HFFc6 (cell line): ENCODE data around the gene LCN1. TPM values are rescaled to one million over a fixed set of nuclear protein-coding genes. Genes with fewer than 3 reads are reported as not detected.

Experiments used
- DNase-seq: peaks from one replicate; pipeline ENCODE4 v3.0.0-alpha.2; 2018
- H3K27ac Mint-ChIP-seq: 2 replicates; pipeline ENCODE4 v1.8.0; 2020; ENCODE audit warnings: mild to moderate bottlenecking, mixed read lengths
- H3K27me3 Mint-ChIP-seq: 2 replicates; pipeline ENCODE4 v1.8.0; 2021; ENCODE audit warnings: mild to moderate bottlenecking, moderate library complexity, mixed read lengths; ENCODE audit not compliant: insufficient read depth
- H3K36me3 Mint-ChIP-seq: 2 replicates; pipeline ENCODE4 v1.8.0; 2021; ENCODE audit warnings: low read depth, mixed read lengths
- H3K4me1 Mint-ChIP-seq: 2 replicates; pipeline ENCODE4 v1.8.0; 2020; ENCODE audit warnings: low read depth, mixed read lengths
- H3K4me3 Mint-ChIP-seq: 2 replicates; pipeline ENCODE4 v1.8.0; 2020; ENCODE audit warnings: mild to moderate bottlenecking, moderate library complexity, mixed read lengths
- H3K9me3 Mint-ChIP-seq: 2 replicates; pipeline ENCODE4 v1.8.0; 2020; ENCODE audit warnings: mild to moderate bottlenecking, mixed read lengths
- total RNA-seq, 6 experiments: library from RNA; stranded (reverse); fragmentation: NEBNext Ultra II Directional; extraction: Animal tissue kit (Norgen Biotek cat#: 25700); gene quantifications; 2 replicates in 1 of 6; 3 replicates in 5 of 6; pipeline ENCODE4 v1.2.3, GENCODE V29; 2021
- TF ChIP-seq, protein P1 (sequence below): fragments of 200-600 bp; sonication (generic); IDR thresholded peaks from 2 replicates; pipeline ENCODE4 v1.5.0; 2021; ENCODE audit warnings: antibody characterized with exemption, mild to moderate bottlenecking

LCN1 gene
- total RNA-seq, 6 experiments from 2014 or later = 0.28 to 0.46 TPM; not detected in 4

DNA sequence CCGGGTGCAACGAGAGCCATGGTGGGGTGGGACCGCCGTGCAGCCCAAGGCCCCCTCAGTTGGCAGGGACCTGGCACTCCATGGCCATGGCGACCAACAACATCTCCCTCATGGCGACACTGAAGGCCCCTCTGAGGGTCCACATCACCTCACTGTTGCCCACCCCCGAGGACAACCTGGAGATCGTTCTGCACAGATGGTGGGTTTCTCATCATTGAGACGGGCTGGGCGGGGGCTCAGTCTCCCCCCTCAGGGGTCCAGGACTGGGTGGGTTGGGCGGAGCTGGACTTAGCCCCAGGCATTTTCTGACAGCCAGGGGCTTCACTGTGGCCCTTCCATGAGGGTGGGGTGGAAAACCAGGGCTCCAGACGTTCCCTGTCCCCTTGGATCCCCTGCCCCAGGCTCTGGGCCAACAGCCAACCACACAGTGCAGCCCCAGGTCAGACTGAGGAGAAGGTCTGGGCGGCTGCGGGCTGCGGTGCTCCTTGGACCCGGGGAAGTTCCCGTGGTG lies 41.0 kb downstream of the LCN1 start:
- peaks cover 4% of the 10 kb centered on the region; the same call in 1 of the 2 replicates for H3K27me3 Mint-ChIP-seq
- DNase-seq = no peak
- TF ChIP-seq, protein P1, sequence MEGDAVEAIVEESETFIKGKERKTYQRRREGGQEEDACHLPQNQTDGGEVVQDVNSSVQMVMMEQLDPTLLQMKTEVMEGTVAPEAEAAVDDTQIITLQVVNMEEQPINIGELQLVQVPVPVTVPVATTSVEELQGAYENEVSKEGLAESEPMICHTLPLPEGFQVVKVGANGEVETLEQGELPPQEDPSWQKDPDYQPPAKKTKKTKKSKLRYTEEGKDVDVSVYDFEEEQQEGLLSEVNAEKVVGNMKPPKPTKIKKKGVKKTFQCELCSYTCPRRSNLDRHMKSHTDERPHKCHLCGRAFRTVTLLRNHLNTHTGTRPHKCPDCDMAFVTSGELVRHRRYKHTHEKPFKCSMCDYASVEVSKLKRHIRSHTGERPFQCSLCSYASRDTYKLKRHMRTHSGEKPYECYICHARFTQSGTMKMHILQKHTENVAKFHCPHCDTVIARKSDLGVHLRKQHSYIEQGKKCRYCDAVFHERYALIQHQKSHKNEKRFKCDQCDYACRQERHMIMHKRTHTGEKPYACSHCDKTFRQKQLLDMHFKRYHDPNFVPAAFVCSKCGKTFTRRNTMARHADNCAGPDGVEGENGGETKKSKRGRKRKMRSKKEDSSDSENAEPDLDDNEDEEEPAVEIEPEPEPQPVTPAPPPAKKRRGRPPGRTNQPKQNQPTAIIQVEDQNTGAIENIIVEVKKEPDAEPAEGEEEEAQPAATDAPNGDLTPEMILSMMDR = no peak
- no peak overlapping the region for H3K4me3 Mint-ChIP-seq
- H3K4me1 Mint-ChIP-seq = no peaks in the 10 kb centered on the region
- H3K36me3 Mint-ChIP-seq = no peaks in the 10 kb centered on the region
- H3K27ac Mint-ChIP-seq = no peak overlapping the region
- peaks cover 7% of the 10 kb centered on the region; the same call in 1 of the 2 replicates for H3K9me3 Mint-ChIP-seq

DNA sequence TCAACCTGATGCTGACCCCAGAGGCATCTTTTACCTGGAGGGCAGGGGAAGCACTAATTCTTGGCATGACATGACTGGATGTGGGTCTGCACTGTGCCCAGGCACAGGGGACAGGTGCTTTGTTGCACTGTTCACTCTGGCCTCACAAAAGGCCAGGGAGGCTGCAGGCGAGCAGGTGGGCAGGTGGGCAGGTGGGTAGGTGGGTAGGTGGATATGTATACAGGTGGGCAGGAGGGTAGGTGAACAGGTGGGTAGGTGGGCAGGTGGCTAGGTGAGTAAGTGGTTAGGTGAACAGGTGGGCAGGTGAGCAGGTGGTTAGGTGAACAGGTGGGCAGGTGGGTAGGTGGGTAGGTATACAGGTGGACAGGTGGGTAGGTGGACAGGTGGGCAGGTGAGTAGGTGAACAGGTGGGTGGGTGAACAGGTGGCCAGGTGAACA lies 41.8 kb downstream of the LCN1 start:
- H3K27me3 Mint-ChIP-seq = peaks cover 6% of the 10 kb centered on the region
- H3K4me1 Mint-ChIP-seq = no peaks in the 10 kb centered on the region
- H3K36me3 Mint-ChIP-seq = no peaks in the 10 kb centered on the region
- DNase-seq = no peak
- H3K9me3 Mint-ChIP-seq = peaks cover 7% of the 10 kb centered on the region; the same call in 1 of the 2 replicates
- TF ChIP-seq, protein P1 = no peak
- no peak overlapping the region for H3K27ac Mint-ChIP-seq
- no peak overlapping the region for H3K4me3 Mint-ChIP-seq

DNA sequence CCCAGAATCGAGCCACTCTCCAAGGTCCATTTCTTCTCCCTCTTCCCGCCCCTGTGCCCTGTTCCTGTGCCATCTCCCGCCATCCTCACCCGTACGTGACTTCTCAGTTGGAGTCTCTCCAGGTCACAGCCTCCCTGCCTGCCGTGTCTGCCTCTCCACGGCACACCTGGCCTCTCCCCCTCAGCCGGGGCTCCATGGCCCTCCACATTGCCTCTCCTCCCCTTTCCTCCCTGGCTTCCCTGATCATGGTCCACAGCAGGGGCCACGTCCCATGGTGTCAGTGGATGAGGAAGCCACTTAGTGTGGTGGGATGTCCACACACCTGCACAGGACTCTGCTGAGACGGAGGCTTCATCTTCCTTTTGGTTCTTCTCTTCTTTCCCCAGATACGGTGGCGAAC lies 42.6 kb downstream of the LCN1 start:
- Mint-ChIP-seq H3K27ac (no peak overlapping the region), H3K4me3 (no peak overlapping the region), H3K27me3 (peaks cover 8% of the 10 kb centered on the region)

DNA sequence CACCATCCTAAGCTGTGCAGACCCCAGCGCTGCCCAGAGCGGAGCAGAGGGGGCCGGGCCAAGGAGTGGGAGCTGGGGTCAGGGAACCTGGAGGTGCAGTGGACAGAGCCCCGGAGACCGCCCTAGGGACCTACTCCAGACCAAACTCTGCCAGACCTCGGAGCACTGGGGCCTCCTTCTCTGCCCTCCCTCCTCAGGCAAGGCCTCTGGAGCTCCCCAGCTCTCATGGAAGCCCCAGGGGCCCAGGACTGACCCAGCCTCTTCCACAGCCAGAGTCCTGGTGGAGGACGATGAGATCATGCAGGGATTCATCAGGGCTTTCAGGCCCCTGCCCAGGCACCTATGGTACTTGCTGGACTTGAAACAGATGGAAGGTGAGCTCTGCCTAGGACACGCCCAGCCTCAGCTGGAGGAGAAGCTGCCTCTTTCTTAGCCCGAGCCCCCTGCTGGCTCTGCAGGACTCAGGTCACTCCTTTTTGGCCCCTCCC lies 43.9 kb downstream of the LCN1 start:
- Mint-ChIP-seq H3K36me3 (no peaks in the 10 kb centered on the region), H3K4me3 (no peak overlapping the region), H3K27me3 (peaks cover 13% of the 10 kb centered on the region), H3K4me1 (no peaks in the 10 kb centered on the region), H3K9me3 (peaks cover 16% of the 10 kb centered on the region; the same call in 1 of the 2 replicates), H3K27ac (no peak overlapping the region)
- DNase-seq = no peak
- TF ChIP-seq, protein P1 = no peak

More for the DNA sequence above, 42.6 kb downstream of the LCN1 start:
- no peak for DNase-seq
- H3K36me3 Mint-ChIP-seq = no peaks in the 10 kb centered on the region
- TF ChIP-seq, protein P1 = no peak
- H3K9me3 Mint-ChIP-seq = peaks cover 9% of the 10 kb centered on the region; the same call in 1 of the 2 replicates
- no peaks in the 10 kb centered on the region for H3K4me1 Mint-ChIP-seq

DNA sequence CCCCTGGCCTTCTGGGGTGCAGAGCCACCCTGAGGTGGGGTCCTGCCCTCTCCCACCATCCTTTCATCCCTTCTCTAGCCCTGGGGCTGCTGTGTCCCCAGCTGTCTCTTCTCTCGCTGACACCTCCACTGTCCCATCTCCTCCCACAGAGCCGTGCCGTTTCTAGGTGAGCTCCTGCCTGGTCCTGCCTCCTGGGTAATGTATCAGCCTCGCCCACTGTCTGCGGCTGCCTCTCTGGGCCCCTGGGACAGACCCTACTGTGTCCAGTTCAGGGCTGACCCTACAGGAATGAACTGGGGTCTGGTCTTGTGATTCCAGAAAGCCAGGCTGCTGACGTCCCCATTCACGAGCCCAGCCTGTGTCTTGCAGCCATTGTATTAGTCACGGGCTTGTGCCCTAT lies 44.4 kb downstream of the LCN1 start:
- H3K27me3 Mint-ChIP-seq = peaks cover 13% of the 10 kb centered on the region
- H3K4me1 Mint-ChIP-seq = no peaks in the 10 kb centered on the region
- peaks cover 16% of the 10 kb centered on the region; the same call in 1 of the 2 replicates for H3K9me3 Mint-ChIP-seq
- no peaks in the 10 kb centered on the region for H3K36me3 Mint-ChIP-seq
- TF ChIP-seq, protein P1 = no peak
- no peak overlapping the region for H3K27ac Mint-ChIP-seq
- no peak for DNase-seq
- no peak overlapping the region for H3K4me3 Mint-ChIP-seq
